Measurements from ENCODE around the gene SLC43A2. TPM values are rescaled to one million over a fixed set of nuclear protein-coding genes. Genes with fewer than 3 reads are reported as not detected.

Gene SLC43A2
- total RNA-seq, 1 experiment from 2014 or later, result 5.6 TPM

DNA sequence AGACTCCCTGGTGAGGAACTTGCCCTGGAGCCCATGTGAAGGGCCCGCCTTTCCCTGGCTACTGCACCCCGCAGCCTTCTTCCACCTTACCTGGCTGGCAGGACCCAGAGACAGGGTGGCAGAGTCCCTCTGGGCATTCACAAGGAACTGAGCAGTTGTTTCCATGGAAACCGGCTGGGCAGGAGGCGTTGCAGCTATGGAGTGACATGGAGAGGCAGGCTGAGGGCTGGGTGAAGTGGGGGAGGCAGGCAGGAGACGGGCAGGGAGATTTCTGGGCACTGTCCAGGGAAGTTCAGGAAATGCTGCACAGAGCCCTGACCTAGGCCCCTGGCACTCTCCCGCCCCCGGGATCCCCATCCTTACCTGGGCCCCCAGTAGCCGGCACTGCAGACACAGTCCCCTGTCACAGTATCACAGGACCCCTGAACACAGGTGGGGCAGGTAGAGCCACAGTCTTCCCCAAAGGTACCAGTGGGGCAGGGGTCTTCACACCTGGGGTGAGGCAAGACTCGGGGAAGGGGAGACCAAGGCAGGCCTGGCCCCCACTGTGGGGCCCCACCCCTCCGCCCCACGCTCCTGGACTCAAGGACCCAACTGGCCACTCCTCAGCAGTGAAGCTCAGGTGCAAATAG is 11.0 kb upstream of the SLC43A2 start:
- no TSS peak for BruUV-seq (replicated peaks)
- ChIA-PET CTCF (interaction anchor here (0.7 kb wide), 1 partner anchor 225 kb away, joined by 4 read pairs; no protein-coding TSS in a partner anchor), POLR2A (interaction anchor here (0.7 to 1.8 kb wide), 3 partner anchors 10 to 13 kb away, joined by 3 to 5 read pairs (median 4); partner anchors contain the start of gene RILP)
- no peak for DNase-seq (ENCODE audit: unreplicated experiment)
- no peak overlapping the region for H3K27ac Mint-ChIP-seq (ENCODE audit: low read depth, unreplicated experiment)
- no peaks in the 10 kb centered on the region for H3K27me3 Mint-ChIP-seq (ENCODE audit: insufficient read depth, unreplicated experiment)
- no peak for TF ChIP-seq CTCF (IDR thresholded peaks at IDR 0.05; ENCODE audit: unreplicated experiment)
- peaks cover 8% of the 10 kb centered on the region for H3K4me1 Mint-ChIP-seq (ENCODE audit: insufficient read depth, unreplicated experiment)
- intact Hi-C loops (cut with micrococcal nuclease), result no loop called here
- no peaks in the 10 kb centered on the region for H3K9me3 Mint-ChIP-seq (ENCODE audit: unreplicated experiment)
- H3K4me3 Mint-ChIP-seq (ENCODE audit: unreplicated experiment), result no peak overlapping the region
- no peaks in the 10 kb centered on the region for H3K36me3 Mint-ChIP-seq (ENCODE audit: insufficient read depth, unreplicated experiment)

GRCh38 chr17:1638624-1639300 is 10.1 kb upstream of the SLC43A2 start:
- POLR2A ChIA-PET, result interaction anchor here (0.6 to 1.8 kb wide), 3 partner anchors 9 to 12 kb away, joined by 3 to 5 read pairs (median 4); no protein-coding TSS in a partner anchor
- intact Hi-C loops (cut with micrococcal nuclease), result no loop called here
- no TSS peak for BruUV-seq (replicated peaks)

GRCh38 chr17:1638171-1638590 is 9.5 kb upstream of the SLC43A2 start:
- POLR2A ChIA-PET, result interaction anchor here (0.6 to 1.6 kb wide), 3 partner anchors 9 to 12 kb away, joined by 3 to 5 read pairs (median 4); no protein-coding TSS in a partner anchor
- intact Hi-C loops (cut with micrococcal nuclease), result no loop called here
- Mint-ChIP-seq H3K4me1 (ENCODE audit: insufficient read depth, unreplicated experiment) (no peaks in the 10 kb centered on the region), H3K27ac (ENCODE audit: low read depth, unreplicated experiment) (no peak overlapping the region), H3K4me3 (ENCODE audit: unreplicated experiment) (no peak overlapping the region), H3K36me3 (ENCODE audit: insufficient read depth, unreplicated experiment) (no peaks in the 10 kb centered on the region), H3K27me3 (ENCODE audit: insufficient read depth, unreplicated experiment) (no peaks in the 10 kb centered on the region), H3K9me3 (ENCODE audit: unreplicated experiment) (no peaks in the 10 kb centered on the region)
- CTCF ChIA-PET, result interaction anchor here (0.7 to 1.2 kb wide), 3 partner anchors 8 to 377 kb away, joined by 3 to 4 read pairs (median 3); no protein-coding TSS in a partner anchor
- no TSS peak for BruUV-seq (replicated peaks)
- DNase-seq (ENCODE audit: unreplicated experiment), result no peak
- TF ChIP-seq CTCF (IDR thresholded peaks at IDR 0.05; ENCODE audit: unreplicated experiment), result no peak

More at GRCh38 chr17:1638624-1639300, 10.1 kb upstream of the SLC43A2 start:
- Mint-ChIP-seq H3K36me3 (ENCODE audit: insufficient read depth, unreplicated experiment) (no peaks in the 10 kb centered on the region), H3K27me3 (ENCODE audit: insufficient read depth, unreplicated experiment) (no peaks in the 10 kb centered on the region), H3K4me1 (ENCODE audit: insufficient read depth, unreplicated experiment) (no peaks in the 10 kb centered on the region), H3K4me3 (ENCODE audit: unreplicated experiment) (no peak overlapping the region), H3K27ac (ENCODE audit: low read depth, unreplicated experiment) (no peak overlapping the region), H3K9me3 (ENCODE audit: unreplicated experiment) (no peaks in the 10 kb centered on the region)
- CTCF ChIA-PET, result interaction anchor here (0.7 to 1.2 kb wide), 3 partner anchors 9 to 378 kb away, joined by 3 to 4 read pairs (median 3); no protein-coding TSS in a partner anchor
- no peak for TF ChIP-seq CTCF (IDR thresholded peaks at IDR 0.05; ENCODE audit: unreplicated experiment)
- no peak for DNase-seq (ENCODE audit: unreplicated experiment)

DNA sequence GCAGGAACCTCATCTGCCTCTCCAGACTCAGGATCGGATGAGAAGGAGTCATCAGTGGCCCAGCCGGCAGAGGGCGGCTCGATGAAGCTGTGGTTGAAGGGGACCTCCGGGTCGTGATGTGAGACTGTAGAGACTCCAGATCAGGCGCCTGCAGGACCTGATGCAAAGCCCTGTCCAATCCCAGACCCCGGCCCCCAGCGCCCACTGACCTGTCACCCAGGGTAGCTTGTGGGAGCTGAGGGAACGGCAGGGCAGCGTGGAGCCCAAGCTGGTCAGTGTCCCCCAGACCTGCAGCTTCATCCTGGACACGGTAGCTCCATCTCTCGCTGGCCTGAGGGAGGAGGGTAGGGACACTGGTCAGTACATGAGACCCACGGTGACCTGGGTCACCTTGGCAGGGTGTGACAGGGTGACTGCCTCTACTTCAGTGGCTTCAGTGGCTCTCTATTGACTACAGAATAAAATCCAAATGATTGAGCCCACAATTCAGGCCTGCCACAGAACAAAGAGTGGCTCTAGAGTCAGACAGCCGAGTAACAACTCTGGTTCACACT is 8.2 kb upstream of the SLC43A2 start:
- no peaks in the 10 kb centered on the region for H3K27me3 Mint-ChIP-seq (ENCODE audit: insufficient read depth, unreplicated experiment)
- CTCF ChIA-PET, result interaction anchor here (0.5 to 1.1 kb wide), 5 partner anchors 9 to 22 kb away, joined by 3 read pairs; partner anchors contain the start of genes RILP and SCARF1

More for the DNA sequence above, 8.2 kb upstream of the SLC43A2 start:
- POLR2A ChIA-PET, result interaction anchor here (1.1 to 1.6 kb wide), 2 partner anchors 10 to 100 kb away, joined by 3 to 5 read pairs; no protein-coding TSS in a partner anchor
- no peak for DNase-seq (ENCODE audit: unreplicated experiment)
- H3K4me3 Mint-ChIP-seq (ENCODE audit: unreplicated experiment), result no peak overlapping the region
- no peak overlapping the region for H3K27ac Mint-ChIP-seq (ENCODE audit: low read depth, unreplicated experiment)
- no TSS peak for BruUV-seq (replicated peaks)
- peaks cover 2% of the 10 kb centered on the region for H3K4me1 Mint-ChIP-seq (ENCODE audit: insufficient read depth, unreplicated experiment)
- TF ChIP-seq CTCF (IDR thresholded peaks at IDR 0.05; ENCODE audit: unreplicated experiment), result no peak
- intact Hi-C loops (cut with micrococcal nuclease), result no loop called here
- no peaks in the 10 kb centered on the region for H3K36me3 Mint-ChIP-seq (ENCODE audit: insufficient read depth, unreplicated experiment)
- no peaks in the 10 kb centered on the region for H3K9me3 Mint-ChIP-seq (ENCODE audit: unreplicated experiment)
